Measurements from ENCODE around the gene GRM8.

The GRM8 gene

GRCh38 chr7:127150543-127150942 is 102.2 kb downstream of the GRM8 start:
- no peak for DNase-seq (ENCODE audit: low read depth, low spot score)

GRCh38 chr7:127146746-127147536 is 105.8 kb downstream of the GRM8 start:
- no peak for DNase-seq (ENCODE audit: low read depth, low spot score)

GRCh38 chr7:127137146-127137545 is 115.6 kb downstream of the GRM8 start:
- no peak for DNase-seq (ENCODE audit: low read depth, low spot score)

- no peak for DNase-seq (ENCODE audit: low read depth, low spot score)
Observed at GRCh38 chr7:127135871-127136485, 116.8 kb downstream of the GRM8 start.

GRCh38 chr7:127123220-127123619 is 129.5 kb downstream of the GRM8 start:
- DNase-seq (ENCODE audit: low read depth, low spot score), result no peak

- no peak for DNase-seq (ENCODE audit: low read depth, low spot score)
Observed at GRCh38 chr7:127119517-127119916, 133.2 kb downstream of the GRM8 start.

GRCh38 chr7:127114742-127115265 is 137.9 kb downstream of the GRM8 start:
- DNase-seq (ENCODE audit: low read depth, low spot score), result no peak

- DNase-seq (ENCODE audit: low read depth, low spot score), result no peak
Observed at GRCh38 chr7:127107601-127108007, 145.1 kb downstream of the GRM8 start.

GRCh38 chr7:127093340-127093739 is 159.4 kb downstream of the GRM8 start:
- DNase-seq (ENCODE audit: low read depth, low spot score), result no peak

- no peak for DNase-seq (ENCODE audit: low read depth, low spot score)
Observed at GRCh38 chr7:127091620-127092019, 161.1 kb downstream of the GRM8 start.

- DNase-seq (ENCODE audit: low read depth, low spot score), result no peak
Observed at GRCh38 chr7:127089146-127089545, 163.6 kb downstream of the GRM8 start.

GRCh38 chr7:127081539-127081938 is 171.2 kb downstream of the GRM8 start:
- DNase-seq (ENCODE audit: low read depth, low spot score), result no peak

- no peak for DNase-seq (ENCODE audit: low read depth, low spot score)
Observed at GRCh38 chr7:127080576-127080975, 172.2 kb downstream of the GRM8 start.

- DNase-seq (ENCODE audit: low read depth, low spot score), result no peak
Observed at GRCh38 chr7:127066974-127067373, 185.8 kb downstream of the GRM8 start.

GRCh38 chr7:127059475-127059874 is 193.3 kb downstream of the GRM8 start:
- DNase-seq (ENCODE audit: low read depth, low spot score), result no peak

- no peak for DNase-seq (ENCODE audit: low read depth, low spot score)
Observed at GRCh38 chr7:127057918-127058317, 194.8 kb downstream of the GRM8 start.

- no peak for DNase-seq (ENCODE audit: low read depth, low spot score)
Observed at GRCh38 chr7:127056202-127056601, 196.5 kb downstream of the GRM8 start.

GRCh38 chr7:127047521-127047920 is 205.2 kb downstream of the GRM8 start:
- no peak for DNase-seq (ENCODE audit: low read depth, low spot score)

GRCh38 chr7:127041689-127042452 is 210.9 kb downstream of the GRM8 start:
- no peak for DNase-seq (ENCODE audit: low read depth, low spot score)

- no peak for DNase-seq (ENCODE audit: low read depth, low spot score)
Observed at GRCh38 chr7:127040042-127040441, 212.7 kb downstream of the GRM8 start.

GRCh38 chr7:127039541-127039940 is 213.2 kb downstream of the GRM8 start:
- no peak for DNase-seq (ENCODE audit: low read depth, low spot score)

GRCh38 chr7:127035203-127035849 is 217.4 kb downstream of the GRM8 start:
- DNase-seq (ENCODE audit: low read depth, low spot score), result no peak

Measured in brain pericyte (primary cell).